Vagina (tissue), 2 donors: ENCODE results near the gene SPATA24. TPM values are rescaled to one million over a fixed set of nuclear protein-coding genes. Genes with fewer than 3 reads are reported as not detected.
"Not testable (repeated sequence)": the region's sequence is repeated elsewhere in the genome, so short reads cannot be mapped to it uniquely, and the experiment has no call there.

Experiments used
- DNase-seq, 2 donors: peaks; one replicate each; pipeline ENCODE4 v3.0.0-alpha.2; 2017; ENCODE audit errors: extremely low spot score in 2 of 2
- H3K27ac ChIP-seq: fragments of 200-600 bp; sonication (generic); one replicate; pipeline ENCODE4 v1.5.1; 2019
- H3K27me3 ChIP-seq: fragments of 200-600 bp; sonication (generic); one replicate; pipeline ENCODE4 v1.5.1; 2019
- H3K36me3 ChIP-seq, 2 donors: fragments of 200-600 bp; sonication (generic); one replicate each; pipeline ENCODE4 v1.5.1; 2017 to 2019
- H3K4me1 ChIP-seq: fragments of 200-600 bp; sonication (generic); one replicate; pipeline ENCODE4 v1.5.1; 2019
- H3K4me3 ChIP-seq, 2 donors: fragments of 200-600 bp; sonication (generic); 1 replicate in 1 of 2; 2 replicates in 1 of 2; pipeline ENCODE4 v1.5.1; 2016 to 2019
- H3K9me3 ChIP-seq: fragments of 200-600 bp; sonication (generic); one replicate; pipeline ENCODE4 v1.5.1; 2019
- POLR2A ChIP-seq, 2 donors: fragments of 450-650 bp; IDR thresholded peaks; one replicate each; pipeline ENCODE4 v1.6.1; 2017; ENCODE audit warnings: antibody characterized with exemption in 2 of 2, mild to moderate bottlenecking in 2 of 2, moderate library complexity in 2 of 2
- POLR2AphosphoS5 ChIP-seq, 2 donors: sonication (generic); formaldehyde crosslinking; IDR thresholded peaks; one replicate each; pipeline ENCODE4 v1.9.0; 2017; ENCODE audit warnings: antibody characterized with exemption in 2 of 2, mild to moderate bottlenecking in 2 of 2, low read depth in 1 of 2; ENCODE audit not compliant: insufficient read depth in 1 of 2
- intact Hi-C: fragments of 100-400 bp; cut with DNase I; formaldehyde crosslinking; loops from one replicate; pipeline ENCODE4 v1.15.1; 2023
- small RNA-seq: library from RNA; depleted of rRNA; stranded (forward); fragments of <200 nt; gene quantifications from one replicate; pipeline ENCODE3, GENCODE V24; 2016
- total RNA-seq: library from RNA; depleted of rRNA; stranded (reverse); fragments of >200 nt; gene quantifications from one replicate; pipeline ENCODE4 v1.2.3, GENCODE V29; 2016
- TF ChIP-seq, protein P1 (sequence below), 3 experiments: fragments of 450-650 bp in 2 of 3; fragments of 200-600 bp in 1 of 3; sonication (generic) in 1 of 3; IDR thresholded peaks; one replicate each; pipeline ENCODE4 v1.5.1; 2017 to 2019; ENCODE audit warnings: antibody characterized with exemption in 3 of 3, mild to moderate bottlenecking in 2 of 3, moderate library complexity in 2 of 3

SPATA24 gene
- total RNA-seq, 1 donor from 2014 or later = 12.3 TPM

DNA sequence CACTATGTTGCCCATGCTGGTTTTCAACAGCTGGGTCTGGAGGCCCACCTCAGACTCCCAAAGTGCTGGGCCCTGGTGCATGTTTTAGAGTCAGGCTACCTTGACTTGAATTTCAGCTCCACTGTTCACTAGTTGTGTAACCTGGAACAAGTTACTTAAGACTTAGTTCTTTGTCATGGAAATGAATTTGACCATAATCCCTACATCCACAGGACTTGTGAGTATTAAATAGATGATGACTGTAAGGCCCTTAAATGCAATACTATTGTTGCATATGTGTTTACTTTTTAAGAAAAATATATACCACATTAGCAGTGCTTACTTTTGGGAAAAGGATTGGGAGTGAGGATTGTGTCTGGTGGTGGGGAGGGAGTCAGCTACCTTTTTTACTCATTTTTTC, 45.8 kb downstream of the SPATA24 start:
- H3K27ac ChIP-seq = no peak overlapping the region
- no peaks in the 10 kb centered on the region for H3K27me3 ChIP-seq
- intact Hi-C loops = no loop called here
- no peaks in the 10 kb centered on the region for H3K36me3 ChIP-seq
- no peak overlapping the region for H3K4me3 ChIP-seq
- DNase-seq = no peak
- H3K9me3 ChIP-seq = no peaks in the 10 kb centered on the region
- peaks cover 29% of the 10 kb centered on the region for H3K4me1 ChIP-seq
- no peak for TF ChIP-seq POLR2AphosphoS5 (IDR thresholded peaks at IDR 0.05; ENCODE audit: insufficient read depth in 1 of 2, low read depth in 1 of 2)
- TF ChIP-seq, protein P1, sequence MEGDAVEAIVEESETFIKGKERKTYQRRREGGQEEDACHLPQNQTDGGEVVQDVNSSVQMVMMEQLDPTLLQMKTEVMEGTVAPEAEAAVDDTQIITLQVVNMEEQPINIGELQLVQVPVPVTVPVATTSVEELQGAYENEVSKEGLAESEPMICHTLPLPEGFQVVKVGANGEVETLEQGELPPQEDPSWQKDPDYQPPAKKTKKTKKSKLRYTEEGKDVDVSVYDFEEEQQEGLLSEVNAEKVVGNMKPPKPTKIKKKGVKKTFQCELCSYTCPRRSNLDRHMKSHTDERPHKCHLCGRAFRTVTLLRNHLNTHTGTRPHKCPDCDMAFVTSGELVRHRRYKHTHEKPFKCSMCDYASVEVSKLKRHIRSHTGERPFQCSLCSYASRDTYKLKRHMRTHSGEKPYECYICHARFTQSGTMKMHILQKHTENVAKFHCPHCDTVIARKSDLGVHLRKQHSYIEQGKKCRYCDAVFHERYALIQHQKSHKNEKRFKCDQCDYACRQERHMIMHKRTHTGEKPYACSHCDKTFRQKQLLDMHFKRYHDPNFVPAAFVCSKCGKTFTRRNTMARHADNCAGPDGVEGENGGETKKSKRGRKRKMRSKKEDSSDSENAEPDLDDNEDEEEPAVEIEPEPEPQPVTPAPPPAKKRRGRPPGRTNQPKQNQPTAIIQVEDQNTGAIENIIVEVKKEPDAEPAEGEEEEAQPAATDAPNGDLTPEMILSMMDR (IDR thresholded peaks at IDR 0.05) = no peak
- no peak for TF ChIP-seq POLR2A (IDR thresholded peaks at IDR 0.05)

DNA sequence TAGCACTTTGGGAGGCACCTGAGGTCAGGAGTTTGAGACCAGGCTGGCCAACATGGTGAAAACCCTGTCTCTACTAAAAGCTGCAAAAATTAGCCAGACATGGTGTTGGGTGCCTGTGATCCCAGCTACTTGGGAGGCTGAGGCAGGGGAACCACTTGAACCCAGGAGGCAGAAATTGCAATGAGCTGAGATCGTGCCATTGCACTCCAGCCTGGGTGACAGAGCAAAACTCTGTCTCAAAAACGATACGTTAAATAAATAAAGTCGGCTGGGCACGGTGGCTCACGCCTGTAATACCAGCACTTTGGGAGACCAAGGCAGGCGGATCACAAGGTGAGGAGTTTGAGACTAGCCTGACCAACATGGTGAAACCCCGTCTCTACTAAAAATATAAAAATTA, 48.0 kb downstream of the SPATA24 start:
- intact Hi-C loops, H3K27me3 ChIP-seq, H3K4me3 ChIP-seq, H3K27ac ChIP-seq, H3K36me3 ChIP-seq, DNase-seq, H3K9me3 ChIP-seq: not testable (repeated sequence)
- peaks cover 38% of the 10 kb centered on the region for H3K4me1 ChIP-seq

DNA sequence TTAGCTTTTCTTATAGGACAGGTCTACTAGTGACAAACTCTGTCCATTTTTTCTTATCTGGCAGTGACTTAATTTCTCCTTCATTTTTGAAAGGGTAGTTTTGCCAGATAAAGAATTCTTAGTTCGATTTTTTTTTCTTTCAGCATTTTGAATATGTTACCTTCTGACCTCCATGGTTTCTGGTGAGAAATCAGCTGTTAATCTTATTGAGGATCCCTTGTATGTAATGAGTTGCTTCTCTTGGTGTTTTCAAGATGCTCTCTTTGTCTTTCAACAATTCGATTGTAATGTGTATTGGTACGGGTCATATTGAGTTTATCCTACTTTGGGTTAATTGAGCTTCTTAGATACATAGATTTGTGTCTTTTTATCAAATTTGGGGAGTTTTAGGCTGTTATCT, 49.7 kb downstream of the SPATA24 start:
- TF ChIP-seq POLR2A (IDR thresholded peaks at IDR 0.05) = no peak
- no peak for TF ChIP-seq POLR2AphosphoS5 (IDR thresholded peaks at IDR 0.05; ENCODE audit: insufficient read depth in 1 of 2, low read depth in 1 of 2)
- TF ChIP-seq, protein P1 (IDR thresholded peaks at IDR 0.05) = no peak
- Histone ChIP-seq H3K4me3 (no peak overlapping the region), H3K27ac (no peak overlapping the region), H3K4me1 (peaks cover 44% of the 10 kb centered on the region), H3K36me3 (no peaks in the 10 kb centered on the region), H3K27me3 (no peaks in the 10 kb centered on the region), H3K9me3 (no peaks in the 10 kb centered on the region)
- intact Hi-C loops = no loop called here
- DNase-seq = no peak

DNA sequence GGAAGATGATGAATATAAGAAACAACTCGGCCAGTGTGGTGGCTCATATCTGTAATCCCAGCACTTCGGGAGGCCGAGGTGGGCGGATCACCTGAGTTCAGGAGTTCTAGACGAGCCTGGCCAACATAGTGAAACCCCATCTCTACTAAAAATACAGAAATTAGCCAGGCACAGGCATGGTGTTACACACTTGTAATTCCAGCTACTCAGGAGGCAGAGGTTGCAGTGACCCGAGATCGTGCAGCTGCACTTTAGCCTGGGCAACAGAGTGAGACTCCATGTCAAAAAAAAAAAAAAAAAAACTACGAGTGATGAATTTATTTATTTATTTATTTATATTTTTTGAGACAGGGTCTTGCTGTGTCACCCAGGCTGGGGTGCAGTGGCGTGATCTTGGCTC, 56.0 kb downstream of the SPATA24 start:
- DNase-seq, H3K27ac ChIP-seq, H3K36me3 ChIP-seq, H3K9me3 ChIP-seq, H3K27me3 ChIP-seq, H3K4me3 ChIP-seq, intact Hi-C loops: not testable (repeated sequence)
- peaks cover 55% of the 10 kb centered on the region for H3K4me1 ChIP-seq

Small RNAs within 50 kb of the gene (small RNA-seq; reads per million reads assigned to genes)
- not detected for gene RNU5B-4P

Other genes with a start within 250 kb of the SPATA24 start
- 35.6 TPM for gene SIL1, start 205.7 kb downstream of the SPATA24 start, total RNA-seq
- gene MATR3, start 110.3 kb downstream of the SPATA24 start, total RNA-seq = 126 TPM
- 66.0 TPM for gene PAIP2, start 62.2 kb downstream of the SPATA24 start, total RNA-seq
- not detected for gene SLC23A1, start 20.8 kb downstream of the SPATA24 start, total RNA-seq
- gene MZB1, start 14.2 kb downstream of the SPATA24 start, total RNA-seq = not detected
- gene PROB1, start 9.0 kb downstream of the SPATA24 start, total RNA-seq = 2.5 TPM
- 7.6 TPM for gene DNAJC18, start 35.4 kb upstream of the SPATA24 start, total RNA-seq
- gene ECSCR, start 58.7 kb upstream of the SPATA24 start, total RNA-seq = 37.1 TPM
- not detected for gene SMIM33, start 66.9 kb upstream of the SPATA24 start, total RNA-seq
- gene STING1, start 78.7 kb upstream of the SPATA24 start, total RNA-seq = 103 TPM
- 57.5 TPM for gene UBE2D2, start 157.2 kb upstream of the SPATA24 start, total RNA-seq
- gene CXXC5, start 244.3 kb upstream of the SPATA24 start, total RNA-seq = 51.8 TPM